Upper lobe of left lung (tissue), 4 donors: Measurements from ENCODE around the gene PRKCE.

Experiments
- CTCF ChIP-seq, 6 experiments: fragments of 450-650 bp in 4 of 6; fragments of 200-600 bp in 2 of 6; sonication (generic) in 2 of 6; IDR thresholded peaks; one replicate each; pipeline ENCODE4 v1.5.1; 2016 to 2019; ENCODE audit warnings: antibody characterized with exemption in 6 of 6
- EP300 ChIP-seq, 4 donors: sonication (generic); formaldehyde crosslinking; IDR thresholded peaks; one replicate each; pipeline ENCODE4 v1.5.1; 2017; ENCODE audit warnings: antibody characterized with exemption in 4 of 4, control low read depth in 2 of 4
- POLR2A ChIP-seq, 4 donors: fragments of 450-650 bp; IDR thresholded peaks; one replicate each; pipeline ENCODE4 v1.5.1; 2016 to 2017; ENCODE audit warnings: antibody characterized with exemption in 4 of 4, mild to moderate bottlenecking in 2 of 4
- POLR2AphosphoS5 ChIP-seq, 2 donors: sonication (generic); formaldehyde crosslinking; IDR thresholded peaks; one replicate each; pipeline ENCODE4 v1.5.1; 2017; ENCODE audit warnings: antibody characterized with exemption in 2 of 2

- TF ChIP-seq CTCF (IDR thresholded peaks at IDR 0.05) (no peak), POLR2A (IDR thresholded peaks at IDR 0.05) (no peak), POLR2AphosphoS5 (IDR thresholded peaks at IDR 0.05) (no peak), EP300 (IDR thresholded peaks at IDR 0.05) (no peak)
Measured at GRCh38 chr2:45834372-45834771, 182.9 kb downstream of the PRKCE start.
